Skeletal muscle tissue (tissue), 4 donors: ENCODE measurements around the gene MAGI1. TPM values are rescaled to one million over a fixed set of nuclear protein-coding genes. Genes with fewer than 3 reads are reported as not detected.

Source experiments
- H3K27ac ChIP-seq: one replicate; pipeline ENCODE4 v1.7.0; 2013; ENCODE audit warnings: mild to moderate bottlenecking, low read depth, low read length, inconsistent platforms
- H3K27me3 ChIP-seq, 3 donors: one replicate each; pipeline ENCODE4 v1.7.0; 2013; ENCODE audit warnings: low read length in 3 of 3; ENCODE audit not compliant: control insufficient read depth in 3 of 3, insufficient read depth in 3 of 3
- H3K36me3 ChIP-seq, 3 donors: one replicate each; pipeline ENCODE4 v1.7.0; 2013; ENCODE audit warnings: low read length in 3 of 3; ENCODE audit not compliant: control insufficient read depth in 3 of 3, insufficient read depth in 3 of 3
- H3K4me1 ChIP-seq, 3 donors: one replicate each; pipeline ENCODE4 v1.7.0; 2013; ENCODE audit warnings: low read length in 3 of 3, mild to moderate bottlenecking in 3 of 3; ENCODE audit not compliant: control insufficient read depth in 3 of 3, insufficient read depth in 3 of 3
- H3K4me3 ChIP-seq, 3 donors: one replicate each; pipeline ENCODE4 v1.7.0; 2013; ENCODE audit warnings: low read length in 3 of 3
- H3K9ac ChIP-seq, 3 donors: one replicate each; pipeline ENCODE4 v1.7.0; 2013; ENCODE audit warnings: low read length in 3 of 3, mild to moderate bottlenecking in 3 of 3, moderate library complexity in 2 of 3, low read depth in 1 of 3
- H3K9me3 ChIP-seq, 3 donors: one replicate each; pipeline ENCODE4 v1.7.0; 2013; ENCODE audit warnings: low read length in 3 of 3; ENCODE audit not compliant: control insufficient read depth in 3 of 3
- total RNA-seq: library from RNA; depleted of rRNA; stranded (reverse); fragments of >200 nt; gene quantifications from one replicate; pipeline ENCODE4 v1.2.3, GENCODE V29; 2014
- donor health status: Osteomylitis.

The MAGI1 gene
- total RNA-seq, 1 donor from 2014 or later, result 23.5 TPM

DNA sequence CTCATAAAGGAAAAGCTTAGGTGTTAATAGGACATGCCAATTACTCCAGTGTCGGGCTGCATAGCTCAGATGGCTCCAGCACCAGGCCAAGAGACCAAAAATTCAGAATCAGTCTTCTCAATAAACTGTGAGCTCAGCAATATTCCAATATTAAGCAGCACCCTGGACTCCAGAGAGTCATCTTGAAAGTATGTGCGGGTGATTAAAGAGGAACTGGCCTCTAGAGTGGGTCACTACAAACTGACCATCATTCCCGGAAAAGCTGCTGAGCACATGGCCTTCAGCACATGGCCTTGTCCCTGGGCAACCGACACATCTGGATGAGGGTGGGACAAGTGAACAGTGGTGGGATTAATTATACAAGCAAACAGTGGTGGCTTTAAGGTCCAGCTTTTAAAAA lies 59.0 kb downstream of the MAGI1 start:
- H3K4me1 ChIP-seq, result peaks cover 2 to 5% (median 3%) of the 10 kb centered on the region in 3 donors
- no peaks in the 10 kb centered on the region for H3K36me3 ChIP-seq
- no peak overlapping the region for H3K4me3 ChIP-seq
- H3K9me3 ChIP-seq, result no peaks in the 10 kb centered on the region
- H3K9ac ChIP-seq, result no peak overlapping the region
- peak overlapping the region; percentile 48 for H3K27ac ChIP-seq
- H3K27me3 ChIP-seq, result no peaks in the 10 kb centered on the region

DNA sequence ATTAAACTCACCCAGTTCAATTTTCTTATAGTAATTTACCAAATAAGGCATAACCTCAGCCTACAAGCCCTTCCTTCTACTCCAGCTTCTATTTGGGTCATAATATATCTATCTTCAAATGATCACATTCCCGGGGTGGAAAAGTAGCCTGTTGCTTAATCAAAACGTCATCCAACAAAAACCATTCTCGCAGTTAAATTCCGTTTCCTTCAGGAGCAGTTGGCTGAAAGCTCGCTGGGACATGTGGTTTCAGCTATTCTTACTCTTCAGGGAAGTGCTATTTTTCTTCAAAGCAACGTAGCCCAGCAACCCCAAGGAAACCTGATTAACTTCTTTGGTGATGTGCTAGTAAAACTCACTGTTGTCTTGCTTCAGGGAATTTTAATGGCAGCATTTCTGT lies 59.6 kb downstream of the MAGI1 start:
- Histone ChIP-seq H3K4me1 (peaks cover 2 to 5% (median 3%) of the 10 kb centered on the region in 3 donors), H3K27me3 (no peaks in the 10 kb centered on the region), H3K36me3 (no peaks in the 10 kb centered on the region), H3K27ac (peak overlapping the region; percentile 48), H3K9ac (no peak overlapping the region), H3K4me3 (no peak overlapping the region), H3K9me3 (no peaks in the 10 kb centered on the region)

DNA sequence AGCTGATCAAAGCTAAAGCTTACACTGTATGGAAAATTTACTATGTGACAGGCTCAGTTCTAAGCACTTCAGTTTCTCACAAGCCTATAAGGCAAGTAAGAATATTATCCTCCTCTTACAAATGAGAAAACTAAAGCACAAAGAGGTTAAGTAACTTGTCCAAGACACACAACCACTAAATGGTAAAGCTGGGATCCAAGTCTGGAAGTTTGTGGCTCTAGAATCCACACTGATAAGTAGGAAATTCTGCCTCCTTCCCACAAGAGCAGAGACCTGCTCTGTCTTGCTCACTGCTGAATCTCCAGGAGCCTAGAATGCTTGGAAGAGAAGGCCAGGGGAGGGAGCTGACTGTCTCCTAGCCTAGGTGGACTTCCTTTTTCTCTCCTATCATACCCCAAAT lies 60.6 kb downstream of the MAGI1 start:
- Histone ChIP-seq H3K36me3 (no peaks in the 10 kb centered on the region), H3K4me3 (no peak overlapping the region), H3K9me3 (no peaks in the 10 kb centered on the region)

DNA sequence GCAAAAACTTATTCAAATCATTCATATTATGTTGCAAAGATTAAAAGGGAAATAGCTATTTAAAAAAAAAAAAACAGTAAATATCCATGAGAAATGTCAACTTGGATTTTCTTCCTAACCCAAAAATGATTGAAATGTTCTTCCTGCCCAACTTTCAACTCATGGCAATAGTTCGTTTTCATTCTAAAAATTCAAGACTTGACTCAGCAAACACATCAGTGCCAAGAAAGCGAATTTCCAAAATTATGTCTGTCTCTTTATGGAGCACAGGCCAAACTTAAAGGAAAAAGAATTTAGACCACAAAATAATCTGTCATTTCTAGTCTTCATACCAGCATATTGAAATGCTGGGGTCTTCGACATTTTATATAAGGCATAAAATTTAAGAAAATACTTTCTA lies 63.7 kb downstream of the MAGI1 start:
- Histone ChIP-seq H3K27ac (no peak overlapping the region), H3K9me3 (no peaks in the 10 kb centered on the region), H3K4me3 (no peak overlapping the region), H3K4me1 (peaks cover 5 to 10% (median 5%) of the 10 kb centered on the region in 3 donors), H3K9ac (no peak overlapping the region), H3K27me3 (no peaks in the 10 kb centered on the region), H3K36me3 (no peaks in the 10 kb centered on the region)

More for the DNA sequence above, 60.6 kb downstream of the MAGI1 start:
- Histone ChIP-seq H3K9ac (no peak overlapping the region), H3K4me1 (peaks cover 2 to 5% (median 3%) of the 10 kb centered on the region in 3 donors), H3K27me3 (no peaks in the 10 kb centered on the region), H3K27ac (no peak overlapping the region)

DNA sequence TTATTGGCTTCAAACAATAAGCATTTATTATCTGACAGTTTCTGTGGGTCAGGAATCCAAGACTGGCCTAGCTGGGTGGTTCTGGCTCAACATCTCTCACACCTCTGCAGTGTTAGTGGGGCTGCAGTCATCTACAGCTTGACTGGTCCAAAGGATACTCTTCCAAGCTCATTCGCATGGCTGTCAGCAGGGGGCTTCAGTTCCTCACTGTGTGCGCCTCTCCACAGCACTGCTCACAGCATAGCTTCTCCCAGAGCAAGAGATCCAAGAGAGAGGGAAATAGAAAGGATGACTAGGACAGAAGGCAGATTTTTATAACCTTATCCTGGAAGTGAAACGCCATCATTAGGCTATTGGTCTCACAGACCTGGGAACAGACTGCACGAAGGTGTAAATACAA lies 64.2 kb downstream of the MAGI1 start:
- Histone ChIP-seq H3K27ac (no peak overlapping the region), H3K36me3 (no peaks in the 10 kb centered on the region), H3K4me3 (no peak overlapping the region), H3K9ac (no peak overlapping the region), H3K27me3 (no peaks in the 10 kb centered on the region), H3K4me1 (peaks cover 1 to 8% (median 3%) of the 10 kb centered on the region in 3 donors), H3K9me3 (no peaks in the 10 kb centered on the region)

DNA sequence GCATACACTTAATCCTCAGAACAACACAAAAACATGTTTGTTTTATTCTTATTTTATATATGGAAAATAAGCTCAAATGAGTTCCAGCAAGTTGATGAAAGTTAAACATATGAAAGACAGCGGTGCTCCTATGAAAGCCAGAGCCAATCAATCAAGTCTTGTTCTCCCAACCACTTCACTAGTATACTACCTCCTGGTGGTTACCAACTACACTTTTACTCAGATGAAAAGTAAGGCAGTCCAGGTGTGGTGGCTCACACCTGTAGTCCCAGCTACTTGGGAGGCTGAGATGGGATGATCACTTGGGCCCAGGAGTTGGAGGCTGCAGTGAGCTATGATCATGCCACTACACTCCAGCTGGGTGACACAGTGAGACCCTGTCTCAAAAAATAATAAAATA lies 66.0 kb downstream of the MAGI1 start:
- peaks cover 2 to 7% (median 3%) of the 10 kb centered on the region in 3 donors for H3K4me1 ChIP-seq
- no peaks in the 10 kb centered on the region for H3K36me3 ChIP-seq
- H3K9ac ChIP-seq, result no peak overlapping the region
- no peaks in the 10 kb centered on the region for H3K27me3 ChIP-seq
- no peak overlapping the region for H3K27ac ChIP-seq
- H3K9me3 ChIP-seq, result no peaks in the 10 kb centered on the region
- H3K4me3 ChIP-seq, result no peak overlapping the region

DNA sequence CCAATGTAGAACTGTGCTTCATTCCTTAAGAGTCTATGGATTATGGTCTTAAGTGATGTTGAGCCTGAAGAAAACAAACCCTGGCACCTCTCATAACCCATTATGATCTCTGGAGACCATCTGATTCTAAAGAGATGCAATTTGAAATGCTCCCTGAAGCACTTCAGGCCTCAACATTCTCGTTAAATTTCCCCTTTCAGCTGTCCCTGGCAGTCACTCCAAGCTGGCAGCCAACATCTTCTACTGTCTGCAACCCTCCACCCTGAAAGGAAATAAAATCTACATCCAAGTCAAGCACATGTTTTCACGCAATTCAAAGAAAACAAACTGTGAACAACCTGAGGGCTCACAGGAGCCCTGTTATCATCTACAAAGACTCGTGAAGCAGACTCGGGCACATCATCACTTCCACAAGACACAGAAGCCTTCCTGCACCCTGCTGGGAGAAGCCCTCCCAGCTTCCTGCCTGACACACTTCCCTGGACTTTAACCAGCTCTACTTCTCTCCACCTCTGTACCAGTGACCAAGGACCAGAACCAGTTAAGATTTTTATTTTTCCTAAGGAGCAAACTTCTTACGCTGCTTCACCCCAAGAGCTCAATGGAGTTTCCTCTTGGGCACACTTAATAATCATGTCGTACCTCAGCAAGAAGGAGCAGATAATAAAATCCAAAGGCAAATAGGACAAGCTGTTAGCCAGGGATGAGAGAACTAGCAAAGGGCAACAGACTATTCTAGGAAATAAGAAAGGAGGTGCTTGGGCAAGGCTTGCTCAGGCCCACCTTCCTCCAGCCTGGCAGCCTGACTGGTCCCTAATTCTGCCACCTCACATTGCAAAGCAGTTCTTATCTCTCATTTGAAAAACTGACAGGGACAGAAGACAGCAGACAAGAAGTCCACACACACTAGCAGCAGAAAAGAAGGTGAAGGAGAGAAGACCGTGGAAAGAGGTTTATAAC lies 67.1 kb downstream of the MAGI1 start:
- H3K4me1 ChIP-seq, result peaks cover 2 to 7% (median 3%) of the 10 kb centered on the region in 3 donors
- H3K36me3 ChIP-seq, result no peaks in the 10 kb centered on the region
- H3K4me3 ChIP-seq, result no peak overlapping the region
- H3K9me3 ChIP-seq, result no peaks in the 10 kb centered on the region
- no peaks in the 10 kb centered on the region for H3K27me3 ChIP-seq
- no peak overlapping the region for H3K27ac ChIP-seq
- H3K9ac ChIP-seq, result no peak overlapping the region

DNA sequence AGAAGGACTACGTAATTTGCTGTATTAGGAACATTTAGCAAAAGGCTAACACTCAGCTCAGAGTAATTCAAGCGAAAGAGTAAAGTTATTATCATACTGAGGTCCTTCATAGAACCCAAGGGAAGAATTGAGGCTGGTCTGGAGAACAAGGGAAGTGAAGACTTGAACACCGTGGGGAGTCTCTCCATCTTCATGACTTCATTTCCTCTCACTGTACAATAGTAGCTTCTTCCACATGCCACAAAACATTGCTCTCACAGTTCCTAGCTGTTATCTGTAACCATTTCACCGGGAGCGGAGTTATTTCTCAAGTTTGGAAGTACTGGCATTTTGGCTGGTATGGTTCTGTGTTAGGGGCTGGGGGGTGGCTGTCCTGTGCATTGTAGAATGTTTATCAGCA lies 69.7 kb downstream of the MAGI1 start:
- Histone ChIP-seq H3K27me3 (no peaks in the 10 kb centered on the region), H3K27ac (no peak overlapping the region), H3K36me3 (no peaks in the 10 kb centered on the region), H3K4me1 (peaks cover 2 to 7% (median 3%) of the 10 kb centered on the region in 3 donors), H3K9me3 (no peaks in the 10 kb centered on the region), H3K4me3 (no peak overlapping the region), H3K9ac (no peak overlapping the region)

DNA sequence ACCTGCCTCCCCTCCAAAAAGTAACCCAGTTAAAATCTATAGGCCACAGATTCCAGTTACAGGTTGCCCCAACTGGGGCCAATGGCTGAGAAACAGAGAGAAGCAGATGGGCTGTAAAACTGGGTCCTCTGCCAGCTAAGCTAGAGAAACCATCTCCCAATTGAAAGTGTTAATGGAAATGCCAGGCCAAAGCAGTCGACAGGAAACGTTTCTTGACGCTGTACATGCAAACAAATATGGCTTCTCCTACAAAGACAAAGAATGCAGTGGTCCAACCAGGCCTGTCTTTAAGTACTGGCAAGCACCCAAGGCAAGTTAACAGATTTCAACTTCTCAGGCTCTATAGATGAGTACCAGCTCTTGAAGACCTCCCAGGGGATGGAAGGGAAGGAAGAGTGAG lies 71.3 kb downstream of the MAGI1 start:
- H3K4me3 ChIP-seq, result no peak overlapping the region
- H3K27me3 ChIP-seq, result no peaks in the 10 kb centered on the region
- H3K36me3 ChIP-seq, result no peaks in the 10 kb centered on the region
- no peak overlapping the region for H3K9ac ChIP-seq
- H3K27ac ChIP-seq, result no peak overlapping the region
- H3K9me3 ChIP-seq, result no peaks in the 10 kb centered on the region
- peaks cover 2 to 7% (median 3%) of the 10 kb centered on the region in 3 donors for H3K4me1 ChIP-seq

DNA sequence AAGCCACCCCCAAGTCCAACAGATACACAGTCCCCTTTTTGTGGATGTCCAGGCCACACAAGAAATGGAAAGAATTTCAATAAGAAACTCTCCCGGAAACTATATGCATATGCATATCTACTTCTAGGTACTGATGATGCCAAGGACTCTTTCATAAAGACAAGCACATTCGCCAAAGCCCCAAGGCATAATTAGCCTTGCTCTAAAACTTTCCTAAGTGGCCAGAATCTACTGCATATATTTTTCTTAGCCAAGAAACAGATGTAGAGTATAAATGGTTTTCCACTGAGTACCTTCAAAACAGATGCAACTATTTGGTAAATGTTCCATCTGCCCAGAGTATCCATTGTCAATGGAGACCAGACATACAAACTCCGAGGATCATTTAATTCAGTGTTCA lies 73.9 kb downstream of the MAGI1 start:
- H3K4me3 ChIP-seq, result no peak overlapping the region
- H3K9ac ChIP-seq, result no peak overlapping the region
- H3K27ac ChIP-seq, result no peak overlapping the region
- H3K27me3 ChIP-seq, result no peaks in the 10 kb centered on the region
- H3K4me1 ChIP-seq, result peaks cover 0 to 2% (median 0%) of the 10 kb centered on the region in 3 donors
- H3K36me3 ChIP-seq, result no peaks in the 10 kb centered on the region
- H3K9me3 ChIP-seq, result no peaks in the 10 kb centered on the region
